Stimulated activated CD4-positive, alpha-beta T cell treated with anti-CD3 and anti-CD28 coated beads, TNF-alpha, amount 100 ng/mL, for 48 hours (primary cell): ENCODE data around the gene RTBDN.
A peak's percentile ranks its signal among the peaks of the same experiment; 100 is the strongest.

Experiments
- DNase-seq, 3 donors: peaks; one replicate each; pipeline ENCODE4 v3.0.0-alpha.2; 2020; ENCODE audit warnings: low read depth in 3 of 3

RTBDN gene

DNA sequence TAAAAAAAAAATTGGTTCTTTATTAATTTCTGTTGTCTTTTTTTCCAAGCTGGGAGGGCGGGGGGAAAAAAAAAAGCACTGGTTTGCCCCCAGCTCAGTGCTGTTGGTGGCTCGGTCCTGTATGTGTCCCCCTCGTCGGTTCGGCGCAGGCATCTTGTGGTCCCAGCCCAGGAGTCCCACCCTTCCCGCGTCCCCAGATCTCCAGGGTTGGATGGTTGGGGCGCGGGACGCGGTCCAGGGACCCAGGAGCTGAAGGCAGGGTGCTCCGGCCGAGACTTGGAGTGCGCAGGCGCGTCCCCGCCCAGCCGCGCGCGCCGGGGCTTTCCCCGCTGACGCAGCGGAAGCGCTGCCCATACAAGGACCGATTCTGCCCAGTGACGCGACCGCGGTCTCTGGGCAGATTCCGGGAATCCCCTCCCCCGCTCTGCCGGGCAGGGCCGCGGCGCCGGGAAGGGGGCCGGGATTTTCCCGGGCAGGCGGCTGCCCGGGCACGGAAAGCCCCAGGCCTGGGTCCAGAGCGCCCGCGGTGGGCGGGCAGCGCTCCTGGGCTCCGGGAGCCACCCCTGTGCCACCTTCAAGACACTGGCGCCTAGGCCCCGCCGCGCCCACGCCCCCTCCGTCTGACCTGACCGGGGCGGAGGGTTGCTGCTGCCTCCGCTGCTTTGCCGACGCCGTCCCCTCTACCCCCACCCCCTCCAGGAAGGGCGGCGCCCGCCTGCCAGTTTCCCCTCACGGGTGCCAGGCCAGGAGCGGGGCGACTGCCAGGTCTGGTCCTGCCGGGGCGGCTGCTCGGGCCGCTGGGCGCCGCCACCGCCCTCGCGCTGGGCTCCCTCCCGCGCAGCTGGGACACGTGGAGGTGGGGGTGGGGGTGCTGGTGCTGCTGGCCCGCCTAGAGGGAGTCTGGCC lies 40.8 kb downstream of the RTBDN start:
- peak; percentile 86 to 92 (median 87) for DNase-seq

GRCh38 chr19:12792853-12793289 lies 41.5 kb downstream of the RTBDN start:
- no peak for DNase-seq

- peak in 1 of 3 donors; percentile 71 for DNase-seq
These were observed 42.1 kb downstream of the RTBDN start for GRCh38 chr19:12792051-12792852.

GRCh38 chr19:12791345-12792050 lies 42.9 kb downstream of the RTBDN start, which contains the start of gene JUNB:
TSS of gene JUNB (plus strand) at chr19:12791486. CDS start at chr19:12791772, 286 bp downstream.
- peak; percentile 94 to 96 (median 96) for DNase-seq

DNA sequence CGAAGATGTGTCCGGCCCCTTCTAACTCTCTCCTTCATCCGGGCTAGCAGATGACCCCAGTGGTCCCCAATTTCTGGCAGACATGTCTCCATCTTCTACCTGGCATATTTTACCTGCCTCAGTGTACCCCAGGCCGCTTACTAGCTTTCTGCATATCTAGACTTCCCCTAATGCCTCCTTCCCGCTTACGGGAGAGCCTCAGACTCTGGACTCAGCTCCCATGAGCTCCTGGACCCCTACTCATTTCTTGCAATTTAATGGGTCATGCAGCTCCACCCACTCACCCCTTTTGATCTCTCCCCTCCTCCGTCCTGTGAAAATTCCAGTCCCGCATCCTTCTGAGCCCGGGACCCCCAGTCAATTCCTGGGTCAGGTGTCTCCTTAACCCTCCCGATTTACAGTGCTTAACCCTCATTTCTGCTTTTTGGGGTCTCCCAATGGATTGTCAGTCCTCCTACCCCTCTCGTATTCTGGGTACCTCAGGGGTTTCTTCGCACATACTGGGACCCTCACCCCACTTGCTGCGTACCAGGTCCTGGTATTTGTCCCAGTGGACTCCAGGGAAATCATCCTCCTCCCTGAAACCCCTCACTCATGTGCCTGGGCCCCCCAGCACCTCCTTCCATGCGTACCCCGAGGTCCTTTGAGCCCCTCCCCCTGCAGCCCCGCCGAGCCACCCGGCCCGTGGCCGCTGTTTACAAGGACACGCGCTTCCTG lies 43.6 kb downstream of the RTBDN start:
- DNase-seq = no peak

- peak; percentile 94 to 97 (median 96) for DNase-seq
These were observed 44.3 kb downstream of the RTBDN start for GRCh38 chr19:12789904-12790619.

GRCh38 chr19:12789098-12789903 lies 45.1 kb downstream of the RTBDN start:
- DNase-seq = no peak

- DNase-seq = no peak
These were observed 45.7 kb downstream of the RTBDN start for GRCh38 chr19:12788682-12789097.

GRCh38 chr19:12788042-12788681 lies 46.2 kb downstream of the RTBDN start:
- DNase-seq = no peak

GRCh38 chr19:12787458-12787857 lies 46.9 kb downstream of the RTBDN start:
- no peak for DNase-seq

GRCh38 chr19:12786952-12787351 lies 47.4 kb downstream of the RTBDN start:
- DNase-seq = no peak

- no peak for DNase-seq
These were observed 48.1 kb downstream of the RTBDN start for GRCh38 chr19:12786141-12786870.

DNA sequence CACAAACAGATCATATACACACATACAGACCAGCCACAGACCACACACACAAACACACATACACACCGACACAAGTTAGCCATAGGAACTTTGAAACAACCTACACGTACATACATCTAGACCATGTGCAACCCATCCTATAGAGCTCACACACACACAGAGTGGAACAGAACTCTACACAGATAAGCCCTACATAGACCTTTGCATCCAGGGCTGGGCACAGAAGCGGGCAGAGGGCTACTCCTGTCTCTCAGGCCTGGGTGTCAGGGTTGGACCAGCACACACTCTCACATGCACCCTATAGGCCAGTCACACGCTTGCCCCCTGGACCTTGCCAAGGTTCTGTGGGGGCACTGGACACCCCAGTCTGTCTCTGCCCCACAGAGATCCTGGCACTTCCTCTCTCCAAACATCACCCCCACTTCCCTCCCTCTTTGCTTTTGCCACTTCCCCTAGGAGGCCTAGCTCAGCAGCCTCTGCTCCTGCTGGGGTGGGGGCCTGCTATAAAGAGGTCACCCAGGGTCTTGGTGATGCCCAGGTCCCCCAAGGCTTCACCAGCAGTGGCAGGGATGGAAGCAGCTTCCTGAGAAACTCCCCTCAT lies 48.8 kb downstream of the RTBDN start:
- DNase-seq = no peak

DNA sequence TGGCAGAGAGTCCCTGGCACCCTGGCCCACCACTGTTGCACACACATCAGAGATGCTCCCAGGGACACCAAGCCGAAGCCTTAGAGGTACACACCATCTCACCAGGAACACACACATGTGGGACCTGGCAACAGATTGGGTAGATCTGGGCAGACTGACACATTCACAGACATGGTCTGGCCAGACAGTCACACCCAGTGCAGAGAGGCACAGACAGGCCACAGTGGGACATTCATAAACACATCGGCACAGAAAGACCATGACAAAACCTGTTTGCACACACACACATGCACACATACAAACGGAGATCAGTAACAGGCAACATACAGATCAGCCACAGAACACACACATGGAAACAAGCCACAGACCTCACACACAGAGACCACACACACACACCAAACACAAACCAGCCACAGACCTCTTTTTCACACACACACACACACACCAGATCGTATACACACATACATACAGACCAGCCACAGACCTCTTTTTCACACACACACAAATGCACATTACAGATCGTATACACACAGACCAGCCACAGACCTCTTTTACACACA lies 49.4 kb downstream of the RTBDN start:
- no peak for DNase-seq

DNA sequence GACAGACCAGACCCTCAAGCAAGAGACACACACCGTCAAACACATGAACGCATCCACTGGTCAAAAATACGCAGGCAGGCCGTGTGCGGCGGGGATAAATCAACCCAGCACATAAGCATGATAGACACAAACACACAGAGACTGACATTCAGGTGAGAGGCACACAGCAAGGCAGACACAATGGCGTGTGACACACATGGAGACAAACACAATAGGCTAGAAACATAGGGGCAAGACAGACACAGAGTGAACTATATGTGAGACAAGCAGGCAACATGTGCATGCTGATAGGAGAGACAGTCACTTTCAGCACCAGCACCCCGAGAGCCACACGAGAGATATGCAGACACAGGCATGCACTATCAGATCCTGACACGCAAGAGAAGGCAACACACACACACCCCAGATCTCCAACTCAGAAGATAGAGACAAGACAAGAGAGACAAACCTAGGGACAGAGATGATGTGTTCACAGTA lies 49.9 kb downstream of the RTBDN start:
- DNase-seq = no peak

DNA sequence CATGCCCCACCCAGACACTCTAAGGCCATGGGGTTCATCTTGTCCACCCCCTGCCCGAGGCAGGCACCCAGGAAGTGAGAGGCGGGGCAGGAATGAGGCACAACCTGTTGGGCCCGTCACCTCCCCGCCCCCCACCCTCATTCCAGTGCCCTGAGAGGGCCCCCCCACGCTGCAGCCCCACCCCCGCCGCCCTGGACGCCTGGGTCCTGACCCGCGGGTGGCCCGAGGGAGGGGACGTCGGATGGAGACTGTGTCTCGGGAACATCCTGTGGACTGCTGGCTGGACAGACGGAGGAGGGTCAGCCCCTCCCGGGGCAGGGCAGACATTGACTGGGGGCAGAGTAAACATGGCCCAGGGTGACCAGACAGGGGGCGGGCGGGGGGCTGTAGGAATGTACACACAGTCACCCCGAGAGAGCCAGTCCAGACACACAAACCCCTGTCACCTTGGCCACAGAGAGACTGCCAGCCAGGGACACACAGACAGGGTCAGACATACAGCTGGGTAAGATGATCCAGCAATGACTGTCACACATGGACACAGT lies 50.5 kb downstream of the RTBDN start:
- DNase-seq = no peak

DNA sequence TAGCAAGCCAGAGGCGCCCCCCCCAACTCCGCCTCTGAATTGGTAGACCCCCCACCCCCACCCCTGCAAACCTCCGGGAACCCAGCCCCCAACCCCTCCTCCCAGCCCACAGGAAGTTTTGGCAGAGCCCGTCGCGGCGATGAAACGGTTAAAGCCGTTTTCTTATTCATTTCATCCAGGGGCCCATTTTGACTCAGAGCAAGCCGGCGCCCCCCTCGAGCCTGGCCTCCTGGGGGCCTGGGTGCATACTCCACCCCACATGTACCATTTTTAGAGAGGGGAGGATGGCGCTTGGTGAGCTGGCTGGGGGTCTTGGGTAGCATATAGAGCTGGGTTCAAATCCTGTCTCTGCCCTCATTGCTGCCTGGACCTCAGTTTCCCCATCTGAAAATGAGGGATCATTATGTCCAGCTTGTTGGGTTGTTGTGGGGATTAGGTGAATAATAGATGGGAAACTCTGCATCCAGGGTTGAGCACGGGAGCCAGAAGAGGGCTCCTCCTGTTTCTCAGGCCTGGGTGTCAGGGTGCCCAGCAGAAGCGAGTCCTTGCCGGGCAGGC lies 51.0 kb downstream of the RTBDN start:
- peak in 1 of 3 donors; percentile 58 for DNase-seq
